Endodermal cell (in vitro differentiated cells): ENCODE results near the gene AACS. TPM values are rescaled to one million over a fixed set of nuclear protein-coding genes. Genes with fewer than 3 reads are reported as not detected.

Experiments used
- DNase-seq: peaks from one replicate; pipeline ENCODE4 v3.0.0-alpha.2; 2017
- H3K27ac ChIP-seq: 2 replicates; pipeline ENCODE4 v1.5.1; 2013; ENCODE audit warnings: mild to moderate bottlenecking, low read depth, low read length, moderate library complexity
- H3K27me3 ChIP-seq: 2 replicates; pipeline ENCODE4 v1.6.1; 2013; ENCODE audit warnings: mild to moderate bottlenecking, low read length, moderate library complexity; ENCODE audit not compliant: insufficient read depth, control insufficient read depth, poor library complexity, severe bottlenecking
- H3K36me3 ChIP-seq: 2 replicates; pipeline ENCODE4 v1.7.0; 2013; ENCODE audit warnings: mild to moderate bottlenecking, low read length, moderate library complexity; ENCODE audit not compliant: control insufficient read depth, insufficient read depth
- H3K4me1 ChIP-seq: one replicate; pipeline ENCODE4 v1.7.0; 2013; ENCODE audit warnings: low read length; ENCODE audit not compliant: control insufficient read depth, insufficient read depth
- H3K4me3 ChIP-seq: 2 replicates; pipeline ENCODE4 v1.5.1; 2013; ENCODE audit warnings: mild to moderate bottlenecking, low read length, moderate library complexity
- H3K9ac ChIP-seq: 2 replicates; pipeline ENCODE4 v1.6.1; 2013; ENCODE audit warnings: mild to moderate bottlenecking, low read length, moderate library complexity; ENCODE audit not compliant: poor library complexity, severe bottlenecking; ENCODE audit errors: extremely low read depth
- H3K9me3 ChIP-seq: 2 replicates; pipeline ENCODE4 v1.6.1; 2013; ENCODE audit warnings: mild to moderate bottlenecking, low read length, moderate library complexity; ENCODE audit not compliant: control insufficient read depth
- H3K27ac Mint-ChIP-seq: 2 replicates; pipeline ENCODE4 v1.8.0; 2020; ENCODE audit warnings: mixed read lengths
- H3K27me3 Mint-ChIP-seq: 2 replicates; pipeline ENCODE4 v1.8.0; 2021; ENCODE audit warnings: mild to moderate bottlenecking, mixed read lengths; ENCODE audit not compliant: insufficient read depth
- H3K36me3 Mint-ChIP-seq: 2 replicates; pipeline ENCODE4 v1.8.0; 2020; ENCODE audit warnings: low read depth, mixed read lengths
- H3K4me1 Mint-ChIP-seq: 2 replicates; pipeline ENCODE4 v1.8.0; 2020; ENCODE audit warnings: mixed read lengths
- H3K4me3 Mint-ChIP-seq: 2 replicates; pipeline ENCODE4 v1.8.0; 2020; ENCODE audit warnings: mild to moderate bottlenecking, moderate library complexity, mixed read lengths
- H3K9me3 Mint-ChIP-seq: 2 replicates; pipeline ENCODE4 v1.8.0; 2020; ENCODE audit warnings: mild to moderate bottlenecking, mixed read lengths
- WGBS, 2 experiments: methylation state at CpG; one replicate each; pipeline versions ENCODE4 v1.1.5 to v1.1.7; 2013; ENCODE audit warnings: missing lambda C conversion rate in 2 of 2, mixed read lengths in 1 of 2; ENCODE audit not compliant: insufficient coverage in 1 of 2, insufficient read length in 1 of 2; 5-methylcytosine and 5-hydroxymethylcytosine counted together
- total RNA-seq, 2 donors: library from RNA; stranded (reverse); fragmentation: NEBNext Ultra II Directional in 1 of 2; extraction: Animal tissue kit (Norgen Biotek cat#: 25700) in 1 of 2; gene quantifications; 2 replicates in 1 of 2; 3 replicates in 1 of 2; pipeline ENCODE4 v1.2.1, GENCODE V29; 2021
- TF ChIP-seq, protein P1 (sequence below): fragments of 200-600 bp; sonication (generic); conservative IDR thresholded peaks from 2 replicates; pipeline ENCODE4 v1.5.0; 2021; ENCODE audit warnings: antibody characterized with exemption, mild to moderate bottlenecking

AACS gene
- total RNA-seq, 2 donors from 2014 or later, result 55.4 to 71.9 TPM

DNA sequence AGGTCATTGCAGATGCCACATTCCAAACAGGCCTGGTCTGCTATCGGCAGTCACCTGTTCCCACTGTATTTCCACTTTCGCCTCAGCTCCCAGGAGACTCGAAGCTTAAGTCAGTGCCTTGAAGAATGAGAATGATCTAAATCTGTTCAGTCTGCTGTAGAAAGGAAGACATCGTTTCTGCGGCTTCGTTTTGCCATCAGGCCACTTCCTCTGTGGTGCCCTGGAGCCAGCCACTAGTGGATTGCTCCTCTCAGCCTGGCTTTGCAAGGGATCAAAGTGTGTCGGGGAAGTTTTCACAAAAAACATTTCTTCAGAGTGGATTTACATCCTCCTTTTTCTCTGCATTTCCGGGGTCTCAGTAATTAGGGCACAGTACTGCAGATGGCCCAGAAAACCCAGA is 66.7 kb downstream of the AACS start:
- peaks cover 11% of the 10 kb centered on the region for H3K4me1 Mint-ChIP-seq
- WGBS, 2 experiments, result 94 to 95% methylated on average over 8 of the region's 8 CpGs
- H3K27ac Mint-ChIP-seq, result no peak overlapping the region

DNA sequence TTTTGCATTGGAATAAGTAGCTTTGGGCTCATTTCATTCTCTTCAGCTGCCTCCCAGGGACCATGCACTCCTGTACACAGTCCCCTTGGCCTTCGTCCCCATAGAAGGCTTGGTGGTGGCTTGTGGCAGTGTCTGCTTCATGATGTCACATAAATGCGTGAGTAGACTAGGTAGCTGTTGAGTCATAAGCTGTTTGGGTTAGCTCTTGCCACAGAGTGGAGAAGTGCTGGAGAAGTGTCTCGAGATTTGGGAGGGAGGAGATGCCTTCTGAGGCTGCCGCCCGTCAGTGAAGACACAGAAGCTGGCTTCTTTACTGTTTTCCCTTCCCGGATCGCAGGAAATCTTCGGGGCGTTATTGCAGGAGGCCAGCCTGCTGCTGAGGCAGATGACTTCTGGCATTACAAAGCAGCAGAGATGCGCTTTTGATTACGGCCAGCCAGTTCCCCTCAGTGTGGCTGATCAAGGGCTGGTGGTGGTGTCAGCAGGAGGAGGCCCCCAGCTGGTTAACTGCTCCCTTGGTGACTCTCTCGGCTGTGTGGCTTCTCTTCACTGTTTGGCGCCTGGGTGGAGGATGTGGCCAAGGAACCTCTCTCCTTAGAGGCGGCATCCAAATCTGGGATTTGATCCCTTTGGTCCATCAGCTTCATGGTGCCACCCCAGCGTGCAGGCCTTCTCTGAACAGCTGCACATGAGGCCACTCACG is 67.6 kb downstream of the AACS start:
- peaks cover 52% of the 10 kb centered on the region for H3K36me3 ChIP-seq
- no peak overlapping the region for H3K4me3 ChIP-seq
- no peaks in the 10 kb centered on the region for H3K27me3 Mint-ChIP-seq
- H3K4me1 Mint-ChIP-seq, result peaks cover 3% of the 10 kb centered on the region
- H3K27ac ChIP-seq, result no peak overlapping the region
- no peaks in the 10 kb centered on the region for H3K9me3 ChIP-seq
- H3K27me3 ChIP-seq, result no peaks in the 10 kb centered on the region
- TF ChIP-seq, protein P1, sequence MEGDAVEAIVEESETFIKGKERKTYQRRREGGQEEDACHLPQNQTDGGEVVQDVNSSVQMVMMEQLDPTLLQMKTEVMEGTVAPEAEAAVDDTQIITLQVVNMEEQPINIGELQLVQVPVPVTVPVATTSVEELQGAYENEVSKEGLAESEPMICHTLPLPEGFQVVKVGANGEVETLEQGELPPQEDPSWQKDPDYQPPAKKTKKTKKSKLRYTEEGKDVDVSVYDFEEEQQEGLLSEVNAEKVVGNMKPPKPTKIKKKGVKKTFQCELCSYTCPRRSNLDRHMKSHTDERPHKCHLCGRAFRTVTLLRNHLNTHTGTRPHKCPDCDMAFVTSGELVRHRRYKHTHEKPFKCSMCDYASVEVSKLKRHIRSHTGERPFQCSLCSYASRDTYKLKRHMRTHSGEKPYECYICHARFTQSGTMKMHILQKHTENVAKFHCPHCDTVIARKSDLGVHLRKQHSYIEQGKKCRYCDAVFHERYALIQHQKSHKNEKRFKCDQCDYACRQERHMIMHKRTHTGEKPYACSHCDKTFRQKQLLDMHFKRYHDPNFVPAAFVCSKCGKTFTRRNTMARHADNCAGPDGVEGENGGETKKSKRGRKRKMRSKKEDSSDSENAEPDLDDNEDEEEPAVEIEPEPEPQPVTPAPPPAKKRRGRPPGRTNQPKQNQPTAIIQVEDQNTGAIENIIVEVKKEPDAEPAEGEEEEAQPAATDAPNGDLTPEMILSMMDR, result no peak
- WGBS, 2 experiments, result 94 to 95% methylated on average over 16 of the region's 16 CpGs
- no peak overlapping the region for H3K27ac Mint-ChIP-seq
- H3K4me1 ChIP-seq, result no peaks in the 10 kb centered on the region
- H3K4me3 Mint-ChIP-seq, result no peak overlapping the region
- peaks cover 71% of the 10 kb centered on the region for H3K36me3 Mint-ChIP-seq
- no peak overlapping the region for H3K9ac ChIP-seq
- no peaks in the 10 kb centered on the region for H3K9me3 Mint-ChIP-seq
- DNase-seq, result no peak

More for the DNA sequence above, 66.7 kb downstream of the AACS start:
- H3K4me1 ChIP-seq, result no peaks in the 10 kb centered on the region
- peaks cover 73% of the 10 kb centered on the region for H3K36me3 Mint-ChIP-seq
- no peak for DNase-seq
- H3K4me3 ChIP-seq, result no peak overlapping the region
- peaks cover 50% of the 10 kb centered on the region for H3K36me3 ChIP-seq
- H3K9me3 ChIP-seq, result no peaks in the 10 kb centered on the region
- TF ChIP-seq, protein P1, result no peak
- no peaks in the 10 kb centered on the region for H3K9me3 Mint-ChIP-seq
- H3K27me3 ChIP-seq, result no peaks in the 10 kb centered on the region
- H3K27me3 Mint-ChIP-seq, result no peaks in the 10 kb centered on the region
- no peak overlapping the region for H3K9ac ChIP-seq
- H3K4me3 Mint-ChIP-seq, result no peak overlapping the region
- H3K27ac ChIP-seq, result no peak overlapping the region

DNA sequence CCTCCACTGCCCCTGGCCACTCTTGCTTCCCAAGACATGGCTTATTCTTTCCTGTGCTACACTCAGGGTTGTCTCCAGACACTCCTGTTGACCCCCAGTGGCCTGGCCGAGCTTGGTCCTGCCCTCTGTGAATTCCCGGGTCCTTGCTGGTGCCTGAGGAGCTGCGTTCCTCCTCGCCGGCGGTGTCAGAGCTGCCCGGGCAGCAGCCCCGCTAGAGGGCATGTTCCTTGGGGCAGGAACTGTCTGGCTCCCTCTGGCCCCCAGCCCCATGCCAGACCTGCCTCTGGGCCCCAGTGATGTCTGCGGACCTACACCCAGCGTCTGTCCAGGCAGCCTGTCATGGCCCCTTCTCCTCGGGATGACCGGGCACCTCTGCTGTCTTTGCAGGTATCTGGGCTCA is 68.4 kb downstream of the AACS start:
- peaks cover 50% of the 10 kb centered on the region for H3K36me3 ChIP-seq
- Mint-ChIP-seq H3K27ac (no peak overlapping the region), H3K4me3 (no peak overlapping the region), H3K36me3 (peaks cover 64% of the 10 kb centered on the region), H3K9me3 (no peaks in the 10 kb centered on the region), H3K4me1 (no peaks in the 10 kb centered on the region), H3K27me3 (no peaks in the 10 kb centered on the region)
- WGBS, 2 experiments, result 92 to 100% methylated on average over 4 to 12 of the region's 12 CpGs
- no peak overlapping the region for H3K27ac ChIP-seq
- no peak overlapping the region for H3K4me3 ChIP-seq
- H3K27me3 ChIP-seq, result no peaks in the 10 kb centered on the region
- H3K9ac ChIP-seq, result no peak overlapping the region
- no peaks in the 10 kb centered on the region for H3K4me1 ChIP-seq
- H3K9me3 ChIP-seq, result no peaks in the 10 kb centered on the region
- no peak for DNase-seq
- TF ChIP-seq, protein P1, result no peak
